A549 (cell line): ENCODE measurements around the gene POLR2C.

Source experiments
- POLR2A ChIP-seq: IDR thresholded peaks from 2 replicates; pipeline ENCODE4 v1.6.1; 2012; ENCODE audit warnings: mild to moderate bottlenecking, low read length
- RARB ChIP-seq: fragments of 250-450 bp; sonication (Bioruptor Pico); IDR thresholded peaks from 2 replicates; pipeline ENCODE4 v1.8.0; 2021; ENCODE audit warnings: mild to moderate bottlenecking, moderate library complexity
- TF ChIP-seq, protein P1 (sequence below): fragments of 200-600 bp; sonication (generic); IDR thresholded peaks from 2 replicates; pipeline ENCODE4 v1.6.1; 2016; ENCODE audit warnings: antibody characterized with exemption, mild to moderate bottlenecking, moderate library complexity
- TF ChIP-seq, protein P2 (sequence below): fragments of >200 bp; sonication (Bioruptor Twin); formaldehyde crosslinking; IDR thresholded peaks from 3 replicates; pipeline ENCODE4 v1.5.1; 2016

DNA sequence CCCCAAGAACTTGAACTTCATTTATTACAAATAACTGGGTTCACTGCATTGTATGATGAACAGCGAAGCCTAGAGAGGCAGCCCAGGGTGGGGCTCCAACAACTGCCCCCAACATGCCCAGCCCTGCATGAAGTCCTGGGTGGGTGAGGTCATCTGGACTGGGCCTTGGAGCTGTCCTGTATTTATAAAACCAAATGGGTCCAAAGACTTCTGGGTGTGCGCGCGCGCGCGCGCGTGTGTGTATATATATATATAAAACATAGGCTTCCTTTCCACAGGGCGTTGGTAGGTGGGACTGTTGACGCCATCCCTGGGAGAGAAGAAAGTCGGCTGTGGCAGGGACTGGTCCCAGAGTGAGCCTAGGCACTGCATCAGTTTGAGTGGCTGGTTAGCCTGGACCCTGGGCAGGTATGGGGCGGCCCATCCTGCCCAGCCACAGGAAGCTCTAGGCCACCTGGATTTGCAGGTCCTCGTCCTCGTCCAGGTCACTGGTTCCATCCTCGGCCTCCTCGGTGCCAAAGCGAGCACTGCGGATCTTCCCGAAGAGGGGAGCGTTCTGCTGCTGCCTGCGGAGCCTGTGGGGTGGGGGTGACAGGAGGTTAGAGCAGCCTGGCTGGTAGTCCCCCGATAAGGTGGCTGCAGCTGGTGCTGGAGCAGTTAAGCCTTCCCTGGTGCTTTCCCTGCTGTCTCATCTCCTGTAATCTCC lies 50.0 kb downstream of the POLR2C start:
- TF ChIP-seq POLR2A (no peak), RARB (no peak)
- TF ChIP-seq, protein P1, sequence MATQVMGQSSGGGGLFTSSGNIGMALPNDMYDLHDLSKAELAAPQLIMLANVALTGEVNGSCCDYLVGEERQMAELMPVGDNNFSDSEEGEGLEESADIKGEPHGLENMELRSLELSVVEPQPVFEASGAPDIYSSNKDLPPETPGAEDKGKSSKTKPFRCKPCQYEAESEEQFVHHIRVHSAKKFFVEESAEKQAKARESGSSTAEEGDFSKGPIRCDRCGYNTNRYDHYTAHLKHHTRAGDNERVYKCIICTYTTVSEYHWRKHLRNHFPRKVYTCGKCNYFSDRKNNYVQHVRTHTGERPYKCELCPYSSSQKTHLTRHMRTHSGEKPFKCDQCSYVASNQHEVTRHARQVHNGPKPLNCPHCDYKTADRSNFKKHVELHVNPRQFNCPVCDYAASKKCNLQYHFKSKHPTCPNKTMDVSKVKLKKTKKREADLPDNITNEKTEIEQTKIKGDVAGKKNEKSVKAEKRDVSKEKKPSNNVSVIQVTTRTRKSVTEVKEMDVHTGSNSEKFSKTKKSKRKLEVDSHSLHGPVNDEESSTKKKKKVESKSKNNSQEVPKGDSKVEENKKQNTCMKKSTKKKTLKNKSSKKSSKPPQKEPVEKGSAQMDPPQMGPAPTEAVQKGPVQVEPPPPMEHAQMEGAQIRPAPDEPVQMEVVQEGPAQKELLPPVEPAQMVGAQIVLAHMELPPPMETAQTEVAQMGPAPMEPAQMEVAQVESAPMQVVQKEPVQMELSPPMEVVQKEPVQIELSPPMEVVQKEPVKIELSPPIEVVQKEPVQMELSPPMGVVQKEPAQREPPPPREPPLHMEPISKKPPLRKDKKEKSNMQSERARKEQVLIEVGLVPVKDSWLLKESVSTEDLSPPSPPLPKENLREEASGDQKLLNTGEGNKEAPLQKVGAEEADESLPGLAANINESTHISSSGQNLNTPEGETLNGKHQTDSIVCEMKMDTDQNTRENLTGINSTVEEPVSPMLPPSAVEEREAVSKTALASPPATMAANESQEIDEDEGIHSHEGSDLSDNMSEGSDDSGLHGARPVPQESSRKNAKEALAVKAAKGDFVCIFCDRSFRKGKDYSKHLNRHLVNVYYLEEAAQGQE: no peak
- TF ChIP-seq, protein P2, sequence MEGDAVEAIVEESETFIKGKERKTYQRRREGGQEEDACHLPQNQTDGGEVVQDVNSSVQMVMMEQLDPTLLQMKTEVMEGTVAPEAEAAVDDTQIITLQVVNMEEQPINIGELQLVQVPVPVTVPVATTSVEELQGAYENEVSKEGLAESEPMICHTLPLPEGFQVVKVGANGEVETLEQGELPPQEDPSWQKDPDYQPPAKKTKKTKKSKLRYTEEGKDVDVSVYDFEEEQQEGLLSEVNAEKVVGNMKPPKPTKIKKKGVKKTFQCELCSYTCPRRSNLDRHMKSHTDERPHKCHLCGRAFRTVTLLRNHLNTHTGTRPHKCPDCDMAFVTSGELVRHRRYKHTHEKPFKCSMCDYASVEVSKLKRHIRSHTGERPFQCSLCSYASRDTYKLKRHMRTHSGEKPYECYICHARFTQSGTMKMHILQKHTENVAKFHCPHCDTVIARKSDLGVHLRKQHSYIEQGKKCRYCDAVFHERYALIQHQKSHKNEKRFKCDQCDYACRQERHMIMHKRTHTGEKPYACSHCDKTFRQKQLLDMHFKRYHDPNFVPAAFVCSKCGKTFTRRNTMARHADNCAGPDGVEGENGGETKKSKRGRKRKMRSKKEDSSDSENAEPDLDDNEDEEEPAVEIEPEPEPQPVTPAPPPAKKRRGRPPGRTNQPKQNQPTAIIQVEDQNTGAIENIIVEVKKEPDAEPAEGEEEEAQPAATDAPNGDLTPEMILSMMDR: no peak
